Mesendoderm (in vitro differentiated cells): ENCODE data around the gene CUL7.

Source experiments
- DNase-seq: peaks from one replicate; pipeline ENCODE4 v3.0.0; 2013
- H2AK5ac ChIP-seq: 2 replicates; pipeline ENCODE4 v1.6.1; 2013; ENCODE audit warnings: low read length, inconsistent platforms
- H2BK120ac ChIP-seq: 2 replicates; pipeline ENCODE4 v1.6.1; 2013; ENCODE audit warnings: low read depth, mild to moderate bottlenecking, low read length, moderate library complexity, mixed read lengths
- H2BK15ac ChIP-seq: replicated peaks from 2 replicates; pipeline ENCODE4 v1.6.1; 2013; ENCODE audit warnings: low read depth, mild to moderate bottlenecking, moderate library complexity
- H2BK5ac ChIP-seq: 2 replicates; pipeline ENCODE4 v1.6.1; 2013; ENCODE audit warnings: low read length, inconsistent platforms
- H3K18ac ChIP-seq: 2 replicates; pipeline ENCODE4 v1.6.1; 2013; ENCODE audit warnings: mild to moderate bottlenecking, low read length, mixed read lengths
- H3K23ac ChIP-seq: one replicate; pipeline ENCODE4 v1.6.1; 2013; ENCODE audit warnings: low read length
- H3K27ac ChIP-seq: 2 replicates; pipeline ENCODE4 v1.5.1; 2013; ENCODE audit warnings: low read depth, mild to moderate bottlenecking, inconsistent platforms, low read length, moderate library complexity
- H3K27me3 ChIP-seq: 2 replicates; pipeline ENCODE4 v1.6.1; 2013; ENCODE audit warnings: low read length, control low read depth, mild to moderate bottlenecking, inconsistent platforms; ENCODE audit not compliant: insufficient read depth, poor library complexity
- H3K36me3 ChIP-seq: 2 replicates; pipeline ENCODE4 v1.6.1; 2013; ENCODE audit warnings: low read length, inconsistent platforms; ENCODE audit not compliant: control insufficient read depth, insufficient read depth
- H3K4ac ChIP-seq: one replicate; pipeline ENCODE4 v1.6.1; 2013; ENCODE audit warnings: low read depth, mild to moderate bottlenecking, low read length, moderate library complexity
- H3K4me1 ChIP-seq: 2 replicates; pipeline ENCODE4 v1.6.1; 2013; ENCODE audit warnings: low read depth, low read length, inconsistent platforms; ENCODE audit not compliant: control insufficient read depth
- H3K4me2 ChIP-seq: 2 replicates; pipeline ENCODE4 v1.6.1; 2013; ENCODE audit warnings: low read length
- H3K4me3 ChIP-seq: 2 replicates; pipeline ENCODE4 v1.5.1; 2013; ENCODE audit warnings: mild to moderate bottlenecking, low read length
- H3K56ac ChIP-seq: one replicate; pipeline ENCODE4 v1.6.1; 2013; ENCODE audit warnings: low read length
- H3K79me1 ChIP-seq: 2 replicates; pipeline ENCODE4 v1.6.1; 2013; ENCODE audit warnings: low read length, inconsistent platforms
- H3K79me2 ChIP-seq: 2 replicates; pipeline ENCODE4 v1.6.1; 2013; ENCODE audit warnings: mild to moderate bottlenecking, low read length; ENCODE audit not compliant: control insufficient read depth, insufficient read depth
- H3K9ac ChIP-seq: 2 replicates; pipeline ENCODE4 v1.6.1; 2013; ENCODE audit warnings: low read length, inconsistent platforms
- H4K5ac ChIP-seq: one replicate; pipeline ENCODE4 v1.6.1; 2013; ENCODE audit warnings: low read length
- H4K8ac ChIP-seq: one replicate; pipeline ENCODE4 v1.6.1; 2013; ENCODE audit warnings: low read depth, mild to moderate bottlenecking, control low read depth, low read length, moderate library complexity
- WGBS: extraction: QIAGEN DNeasy Blood & Tissue Kit; methylation state at CpG from one replicate; pipeline ENCODE4 v1.1.7; 2013; ENCODE audit warnings: low lambda C conversion rate, missing lambda C conversion rate; ENCODE audit not compliant: insufficient coverage; ENCODE audit errors: extremely low coverage; 5-methylcytosine and 5-hydroxymethylcytosine counted together

The CUL7 gene

DNA sequence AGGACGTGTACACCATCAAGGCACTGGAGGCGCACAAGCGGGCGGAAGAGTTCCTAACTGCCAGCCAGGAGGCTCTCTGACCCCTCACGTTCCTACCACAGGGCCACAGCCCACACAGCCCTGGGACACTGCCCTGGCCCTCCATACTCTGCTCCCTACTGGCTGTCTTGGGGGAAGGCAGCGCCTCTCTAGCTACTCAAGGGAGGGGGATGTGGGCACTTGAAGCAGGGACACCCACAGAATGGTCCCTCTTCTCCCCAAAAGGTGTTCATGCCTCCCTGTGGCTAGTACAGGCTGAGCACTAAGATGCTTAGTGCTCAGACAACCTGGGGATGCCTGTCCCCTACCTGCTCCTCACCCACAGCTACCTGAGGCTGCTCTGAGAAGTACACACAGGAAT is 42.4 kb downstream of the CUL7 start:
- no peak overlapping the region for H3K27ac ChIP-seq
- no peak overlapping the region for H3K9ac ChIP-seq
- no peak overlapping the region for H3K56ac ChIP-seq
- peaks cover 6% of the 10 kb centered on the region for H3K4me1 ChIP-seq
- no peak overlapping the region for H3K23ac ChIP-seq
- no peak overlapping the region for H2BK5ac ChIP-seq
- no peak overlapping the region for H2AK5ac ChIP-seq
- H3K4me3 ChIP-seq: no peak overlapping the region
- no peaks in the 10 kb centered on the region for H3K27me3 ChIP-seq
- no peak overlapping the region for H4K5ac ChIP-seq
- peaks cover 24% of the 10 kb centered on the region for H3K36me3 ChIP-seq
- peaks cover 7% of the 10 kb centered on the region for H3K79me1 ChIP-seq
- no peak overlapping the region for H4K8ac ChIP-seq
- H3K4me2 ChIP-seq: no peak overlapping the region
- H3K4ac ChIP-seq: no peak overlapping the region
- no peak overlapping the region for H2BK15ac ChIP-seq
- DNase-seq: peak; percentile 46
- no peak overlapping the region for H2BK120ac ChIP-seq
- peaks cover 16% of the 10 kb centered on the region for H3K79me2 ChIP-seq
- H3K18ac ChIP-seq: no peak overlapping the region
- no CpG with 5 or more reads among the region's 6 CpGs for WGBS

DNA sequence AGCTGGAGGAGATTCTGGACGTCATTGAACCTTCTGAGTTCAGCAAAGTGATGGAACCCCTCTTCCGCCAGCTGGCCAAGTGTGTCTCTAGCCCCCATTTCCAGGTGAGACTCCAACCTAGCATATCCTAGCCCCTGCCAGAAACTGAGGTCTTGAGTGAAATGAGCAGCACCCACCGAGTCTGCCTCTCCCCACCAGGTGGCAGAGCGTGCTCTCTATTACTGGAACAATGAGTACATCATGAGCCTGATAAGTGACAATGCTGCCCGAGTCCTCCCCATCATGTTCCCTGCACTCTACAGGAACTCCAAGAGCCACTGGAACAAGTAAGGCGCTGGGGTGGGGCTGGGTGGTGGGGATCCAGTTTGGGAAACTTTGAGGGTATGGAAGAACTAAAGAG is 44.5 kb downstream of the CUL7 start:
- Histone ChIP-seq H3K18ac (no peak overlapping the region), H2BK120ac (no peak overlapping the region), H3K4me2 (no peak overlapping the region), H2BK5ac (no peak overlapping the region), H4K8ac (no peak overlapping the region), H3K27ac (no peak overlapping the region), H3K27me3 (no peaks in the 10 kb centered on the region), H3K79me2 (peaks cover 6% of the 10 kb centered on the region), H3K56ac (no peak overlapping the region), H3K23ac (no peak overlapping the region), H3K36me3 (peaks cover 24% of the 10 kb centered on the region), H3K9ac (no peak overlapping the region), H3K4ac (no peak overlapping the region), H3K4me3 (no peak overlapping the region), H2AK5ac (no peak overlapping the region), H3K4me1 (peaks cover 6% of the 10 kb centered on the region), H3K79me1 (peaks cover 7% of the 10 kb centered on the region), H2BK15ac (no peak overlapping the region), H4K5ac (no peak overlapping the region)
- DNase-seq: peak; percentile 62
- no CpG with 5 or more reads among the region's 6 CpGs for WGBS

DNA sequence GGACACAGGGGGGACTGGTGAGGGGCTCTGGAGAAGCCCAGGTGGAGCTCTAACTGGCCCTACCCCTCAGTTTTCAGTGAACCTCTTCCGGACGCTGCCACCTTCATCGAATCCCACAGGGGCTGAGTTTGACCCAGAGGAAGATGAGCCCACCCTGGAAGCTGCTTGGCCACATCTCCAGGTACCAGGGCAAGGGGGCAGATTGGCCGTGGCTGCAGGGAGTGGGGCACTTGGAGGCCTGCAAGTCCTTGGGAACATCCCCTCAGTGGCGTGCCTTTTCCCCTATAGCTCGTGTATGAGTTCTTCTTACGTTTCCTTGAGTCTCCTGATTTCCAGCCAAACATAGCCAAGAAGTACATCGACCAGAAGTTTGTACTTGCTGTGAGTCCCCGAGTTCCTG is 46.5 kb downstream of the CUL7 start:
- H3K27me3 ChIP-seq: no peaks in the 10 kb centered on the region
- no peak overlapping the region for H4K5ac ChIP-seq
- no peak for DNase-seq
- no peak overlapping the region for H2BK5ac ChIP-seq
- H3K9ac ChIP-seq: no peak overlapping the region
- no peak overlapping the region for H3K27ac ChIP-seq
- H3K4ac ChIP-seq: no peak overlapping the region
- no peaks in the 10 kb centered on the region for H3K79me2 ChIP-seq
- H3K18ac ChIP-seq: no peak overlapping the region
- no peak overlapping the region for H3K23ac ChIP-seq
- no CpG with 5 or more reads among the region's 9 CpGs for WGBS
- H3K79me1 ChIP-seq: peaks cover 1% of the 10 kb centered on the region
- no peak overlapping the region for H3K4me2 ChIP-seq
- no peak overlapping the region for H4K8ac ChIP-seq
- H2BK15ac ChIP-seq: no peak overlapping the region
- no peak overlapping the region for H3K56ac ChIP-seq
- H2BK120ac ChIP-seq: no peak overlapping the region
- no peak overlapping the region for H3K4me3 ChIP-seq
- H3K4me1 ChIP-seq: no peaks in the 10 kb centered on the region
- no peak overlapping the region for H2AK5ac ChIP-seq
- H3K36me3 ChIP-seq: peaks cover 24% of the 10 kb centered on the region

DNA sequence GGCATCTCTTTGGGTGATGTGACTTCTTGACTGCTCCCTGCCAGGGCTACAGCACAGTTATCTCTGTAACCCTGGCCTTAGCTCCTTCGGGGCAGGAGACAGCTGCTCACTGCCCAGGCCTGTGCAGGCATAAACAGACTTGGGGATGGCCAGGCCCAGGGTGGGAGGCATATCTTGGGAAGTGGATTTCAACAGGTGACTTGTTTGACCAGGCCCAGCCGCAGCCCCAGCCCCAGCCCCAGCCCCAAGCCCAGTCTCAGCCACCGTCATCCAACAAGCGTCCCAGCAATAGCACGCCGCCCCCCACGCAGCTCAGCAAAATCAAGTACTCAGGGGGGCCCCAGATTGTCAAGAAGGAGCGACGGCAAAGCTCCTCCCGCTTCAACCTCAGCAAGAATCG is 47.4 kb downstream of the CUL7 start:
- no peaks in the 10 kb centered on the region for H3K79me1 ChIP-seq
- no peak overlapping the region for H3K27ac ChIP-seq
- no peak overlapping the region for H3K4me2 ChIP-seq
- no peaks in the 10 kb centered on the region for H3K79me2 ChIP-seq
- H3K4me3 ChIP-seq: no peak overlapping the region
- H4K8ac ChIP-seq: no peak overlapping the region
- no peak overlapping the region for H3K23ac ChIP-seq
- no CpG with 5 or more reads among the region's 11 CpGs for WGBS
- no peak overlapping the region for H2BK5ac ChIP-seq
- no peak overlapping the region for H3K9ac ChIP-seq
- H2BK120ac ChIP-seq: no peak overlapping the region
- no peaks in the 10 kb centered on the region for H3K4me1 ChIP-seq
- H2BK15ac ChIP-seq: no peak overlapping the region
- H3K36me3 ChIP-seq: peaks cover 22% of the 10 kb centered on the region
- H4K5ac ChIP-seq: no peak overlapping the region
- no peak overlapping the region for H3K18ac ChIP-seq
- H3K27me3 ChIP-seq: no peaks in the 10 kb centered on the region
- no peak for DNase-seq
- no peak overlapping the region for H3K56ac ChIP-seq
- no peak overlapping the region for H2AK5ac ChIP-seq
- no peak overlapping the region for H3K4ac ChIP-seq

DNA sequence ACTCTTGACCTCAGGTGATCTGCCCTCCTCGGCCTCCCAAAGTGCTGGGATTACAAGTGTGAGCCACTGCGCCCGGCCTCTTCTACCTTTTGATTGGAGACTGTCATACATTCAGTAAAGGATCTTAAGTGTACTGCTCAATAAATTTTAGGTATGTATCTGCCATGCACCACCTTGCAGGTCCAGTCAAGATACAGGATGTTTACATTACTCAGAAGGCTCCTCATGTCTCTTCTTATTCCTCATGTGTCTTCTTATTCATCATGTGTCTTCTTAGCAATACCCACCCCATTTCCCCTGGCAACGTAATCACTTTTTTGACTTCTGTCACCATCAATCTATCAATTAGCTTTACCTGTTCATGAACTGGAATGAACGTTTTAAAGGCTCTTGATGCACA is 47.8 kb downstream of the CUL7 start:
- Histone ChIP-seq H2BK5ac (no peak overlapping the region), H3K56ac (no peak overlapping the region), H3K4ac (no peak overlapping the region), H3K4me1 (no peaks in the 10 kb centered on the region), H3K79me1 (no peaks in the 10 kb centered on the region), H2BK120ac (no peak overlapping the region), H3K79me2 (no peaks in the 10 kb centered on the region), H3K23ac (no peak overlapping the region), H3K18ac (no peak overlapping the region), H3K9ac (no peak overlapping the region), H3K4me3 (no peak overlapping the region), H3K36me3 (peaks cover 21% of the 10 kb centered on the region), H3K27ac (no peak overlapping the region), H4K5ac (no peak overlapping the region), H2AK5ac (no peak overlapping the region), H3K27me3 (no peaks in the 10 kb centered on the region), H3K4me2 (no peak overlapping the region), H4K8ac (no peak overlapping the region), H2BK15ac (no peak overlapping the region)
- no peak for DNase-seq
- no CpG with 5 or more reads among the region's 5 CpGs for WGBS

DNA sequence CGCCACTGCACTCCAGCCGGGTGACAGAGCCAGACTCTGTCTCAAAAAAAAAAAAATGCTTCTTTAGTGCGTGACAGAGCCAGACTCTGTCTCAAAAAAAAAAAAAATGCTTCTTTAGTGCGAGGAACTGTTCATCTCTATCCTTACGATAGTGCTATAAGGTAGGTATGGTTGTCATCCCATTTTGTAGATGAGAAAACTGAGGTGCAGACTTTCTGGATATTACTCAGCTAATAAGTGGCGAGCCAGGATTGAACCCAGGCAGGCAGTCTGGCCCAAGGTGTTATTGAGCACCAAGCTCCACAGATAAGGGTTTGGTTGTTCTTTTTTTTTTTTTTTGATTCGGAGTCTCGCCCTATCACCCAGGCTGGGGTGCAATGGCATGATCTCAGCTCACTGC is 51.8 kb downstream of the CUL7 start:
- H4K5ac ChIP-seq: no peak overlapping the region
- no peak overlapping the region for H2BK120ac ChIP-seq
- H3K4me3 ChIP-seq: no peak overlapping the region
- H3K56ac ChIP-seq: no peak overlapping the region
- no peaks in the 10 kb centered on the region for H3K79me2 ChIP-seq
- H3K27ac ChIP-seq: no peak overlapping the region
- no peak overlapping the region for H2BK15ac ChIP-seq
- H3K79me1 ChIP-seq: no peaks in the 10 kb centered on the region
- H2AK5ac ChIP-seq: no peak overlapping the region
- H3K36me3 ChIP-seq: peaks cover under 1% of the 10 kb centered on the region
- WGBS: no CpG with 5 or more reads among the region's 8 CpGs
- H3K4me1 ChIP-seq: no peaks in the 10 kb centered on the region
- no peak overlapping the region for H3K18ac ChIP-seq
- no peaks in the 10 kb centered on the region for H3K27me3 ChIP-seq
- H2BK5ac ChIP-seq: no peak overlapping the region
- no peak overlapping the region for H3K23ac ChIP-seq
- no peak overlapping the region for H3K4me2 ChIP-seq
- H3K4ac ChIP-seq: no peak overlapping the region
- DNase-seq: no peak
- H4K8ac ChIP-seq: no peak overlapping the region
- H3K9ac ChIP-seq: no peak overlapping the region
